Lung (tissue), 12 donors: Measurements from ENCODE around the gene HEY2. TPM values are rescaled to one million over a fixed set of nuclear protein-coding genes. Genes with fewer than 3 reads are reported as not detected.
"Not testable (repeated sequence)": the region's sequence is repeated elsewhere in the genome, so short reads cannot be mapped to it uniquely, and the experiment has no call there.

Experiments
- ATAC-seq: fragments of 200-7000 bp; cut with Tn5 transposase; one replicate; pipeline ENCODE4 v1.9.1; 2020; ENCODE audit warnings: moderate number of reproducible peaks; ENCODE audit not compliant: insufficient read depth, low FRiP score
- DNase-seq, 3 donors: peaks; one replicate each; pipeline ENCODE4 v3.0.0-alpha.2; 2013 to 2017
- H3K27ac ChIP-seq, 2 donors: one replicate each; pipeline ENCODE4 v1.5.1; 2013; ENCODE audit warnings: mild to moderate bottlenecking in 2 of 2, moderate library complexity in 2 of 2, control low read depth in 1 of 2, inconsistent platforms in 1 of 2, low read depth in 1 of 2, low read length in 1 of 2
- H3K27me3 ChIP-seq, 3 donors: one replicate each; pipeline ENCODE4 v1.5.1; 2013; ENCODE audit warnings: low read length in 2 of 3; ENCODE audit not compliant: control insufficient read depth in 3 of 3, insufficient read depth in 3 of 3
- H3K36me3 ChIP-seq, 4 donors: one replicate each; pipeline ENCODE4 v1.5.1; 2013; ENCODE audit warnings: low read length in 4 of 4, mild to moderate bottlenecking in 1 of 4, moderate library complexity in 1 of 4; ENCODE audit not compliant: control insufficient read depth in 4 of 4, insufficient read depth in 4 of 4
- H3K4me1 ChIP-seq, 5 donors: one replicate each; pipeline ENCODE4 v1.5.1; 2013; ENCODE audit warnings: low read length in 5 of 5, mild to moderate bottlenecking in 2 of 5, moderate library complexity in 1 of 5; ENCODE audit not compliant: control insufficient read depth in 5 of 5, insufficient read depth in 5 of 5
- H3K4me3 ChIP-seq: one replicate; pipeline ENCODE4 v1.5.1; 2013; ENCODE audit warnings: mild to moderate bottlenecking, control low read depth, moderate library complexity
- H3K9ac ChIP-seq, 2 donors: one replicate each; pipeline ENCODE4 v1.5.1; 2013; ENCODE audit warnings: low read length in 2 of 2, control low read depth in 1 of 2; ENCODE audit not compliant: insufficient read depth in 1 of 2
- H3K9me3 ChIP-seq, 4 donors: one replicate each; pipeline ENCODE4 v1.5.1; 2013; ENCODE audit warnings: low read length in 3 of 4, mild to moderate bottlenecking in 1 of 4, moderate library complexity in 1 of 4; ENCODE audit not compliant: control insufficient read depth in 4 of 4, insufficient read depth in 3 of 4
- CTCF ChIP-seq: IDR thresholded peaks from 2 replicates; pipeline ENCODE4 v1.5.1; 2012; ENCODE audit warnings: mild to moderate bottlenecking; ENCODE audit errors: control extremely low read depth, extremely low read depth
- WGBS, 2 donors: extraction: QIAGEN DNeasy Blood & Tissue Kit; methylation state at CpG; one replicate each; pipeline ENCODE4 v1.1.7; 2013; 5-methylcytosine and 5-hydroxymethylcytosine counted together
- polyA plus RNA-seq, 2 donors: library from polyadenylated mRNA; stranded (reverse); fragments of 200-250 nt; gene quantifications; one replicate each; pipeline ENCODE4 v1.2.1, GENCODE V29; 2013
- total RNA-seq, 2 donors: library from RNA; depleted of rRNA in 1 of 2; stranded (reverse); fragments of >200 nt in 1 of 2; gene quantifications; one replicate each; pipeline ENCODE4 v1.2.1, GENCODE V29; 2014 to 2021
- donor health status: control.
- donor health status: control.
- donor health status: Bipolar disorder and iron deficiency.
- donor health status: healthy.
- donor health status: DM: yes; HTN: yes; CAD: no.

The HEY2 gene
- total and polyA plus RNA-seq, 4 donors, result 1.0 to 5.2 (median 1.5) TPM

- DNase-seq, result no peak
- 91 to 94% methylated on average over 2 of the region's 2 CpGs for WGBS, 2 donors
- H3K4me1 ChIP-seq, result peaks cover 0 to 6% (median 0%) of the 10 kb centered on the region in 5 donors
- no peaks in the 10 kb centered on the region for H3K9me3 ChIP-seq
- no peak for TF ChIP-seq CTCF
- H3K36me3 ChIP-seq, result peaks cover 0 to 2% (median 0%) of the 10 kb centered on the region in 4 donors
- ATAC-seq, result no peak
- peak overlapping the region in 1 of 2 donors; percentile 14 for H3K27ac ChIP-seq
- no peak overlapping the region for H3K4me3 ChIP-seq
- no peak overlapping the region for H3K9ac ChIP-seq
- no peaks in the 10 kb centered on the region for H3K27me3 ChIP-seq
These were observed 53.0 kb downstream of the HEY2 start for GRCh38 chr6:125802383-125802782.

GRCh38 chr6:125802943-125803377, 53.5 kb downstream of the HEY2 start:
- Histone ChIP-seq H3K27me3 (no peaks in the 10 kb centered on the region), H3K4me3 (no peak overlapping the region), H3K27ac (no peak overlapping the region), H3K9me3 (no peaks in the 10 kb centered on the region), H3K36me3 (peaks cover 0 to 2% (median 0%) of the 10 kb centered on the region in 4 donors), H3K9ac (no peak overlapping the region), H3K4me1 (peaks cover 0 to 6% (median 0%) of the 10 kb centered on the region in 5 donors)
- no peak for TF ChIP-seq CTCF
- no peak for ATAC-seq
- DNase-seq, result no peak
- 15 to 33% methylated on average over 4 of the region's 4 CpGs for WGBS, 2 donors

GRCh38 chr6:125804264-125804663, 54.8 kb downstream of the HEY2 start:
- Histone ChIP-seq H3K36me3 (no peaks in the 10 kb centered on the region), H3K9ac (no peak overlapping the region), H3K4me3 (no peak overlapping the region), H3K27me3 (no peaks in the 10 kb centered on the region), H3K9me3 (no peaks in the 10 kb centered on the region), H3K27ac (no peak overlapping the region), H3K4me1 (peaks cover 0 to 8% (median 0%) of the 10 kb centered on the region in 5 donors)
- no peak for TF ChIP-seq CTCF
- DNase-seq (no peak), ATAC-seq (no peak)

GRCh38 chr6:125804866-125805425, 55.5 kb downstream of the HEY2 start:
- H3K9me3 ChIP-seq, H3K36me3 ChIP-seq, H3K4me1 ChIP-seq, H3K4me3 ChIP-seq, ATAC-seq, DNase-seq, H3K27ac ChIP-seq, H3K9ac ChIP-seq, H3K27me3 ChIP-seq: not testable (repeated sequence)
- WGBS, 2 donors, result 94 to 95% methylated on average over 10 of the region's 10 CpGs
